Measurements from ENCODE around the gene ATOH8.

- TF ChIP-seq CTCF (optimal IDR thresholded peaks at IDR 0.05 in 1 of 3, IDR thresholded peaks at IDR 0.05 in 1 of 3, conservative IDR thresholded peaks at IDR 0.05 in 1 of 3; ENCODE audit: extremely low read depth in 1 of 3, insufficient read depth in 2 of 3, low read length in 3 of 3) (no peak), EZH2 (IDR thresholded peaks at IDR 0.05; ENCODE audit: low read length) (no peak)
These were observed 57.6 kb downstream of the ATOH8 start for GRCh38 chr2:85811180-85812093.
